NCI-H2081 treated with DMSO at 0.1 percent for 48 hours (cell line): ENCODE results near the gene ZNF134.

ENCODE experiments used
- DNase-seq: peaks from one replicate; lab custom pipeline; 2025; lab: John Stamatoyannopoulos, UW

Gene ZNF134

DNA sequence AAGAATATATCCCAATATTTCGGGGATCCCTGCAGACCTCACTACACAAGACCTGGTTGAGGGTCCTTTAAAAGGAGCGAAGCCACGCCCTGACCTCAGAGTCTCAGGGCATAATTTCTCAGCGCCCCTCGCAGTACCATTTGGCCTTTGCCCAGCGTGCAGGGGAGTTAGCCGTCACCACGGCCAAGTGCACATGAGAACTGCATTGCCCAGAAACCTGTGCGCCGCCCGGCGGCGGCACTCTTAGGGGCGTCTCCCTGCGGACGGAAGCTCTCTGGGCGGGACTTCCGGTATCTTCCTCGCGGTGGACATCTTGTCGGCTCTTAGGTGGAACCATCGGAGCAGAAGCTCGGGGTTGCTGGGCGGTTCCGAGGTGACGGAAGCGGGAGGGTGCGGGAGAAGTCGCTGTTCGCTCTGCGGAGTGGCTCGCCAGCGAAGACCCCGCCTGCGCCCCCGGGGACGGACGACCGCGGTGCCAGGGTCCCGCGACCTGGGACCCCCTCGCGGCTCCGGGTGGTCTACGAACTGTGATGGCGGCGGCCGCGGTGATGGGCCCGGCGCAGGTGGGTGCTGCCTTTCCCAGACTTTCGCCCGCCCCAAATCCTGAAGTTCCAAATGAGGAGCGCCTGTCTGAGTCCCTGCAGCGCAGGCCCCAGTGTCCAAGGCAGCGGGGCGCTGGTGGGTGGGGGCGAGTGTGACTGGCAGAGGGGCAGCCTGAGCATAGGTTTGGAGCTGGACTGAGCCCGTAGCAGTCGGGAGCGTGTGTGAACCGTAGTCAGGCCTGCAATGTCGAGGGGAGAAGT is at the start of gene ZNF134:
Gene ZNF134, plus strand, starts transcription at position 302 of the 803 bp plus-strand sequence. CDS start 5,227 bp downstream, outside the sequence.
- DNase-seq: peak; percentile 63

DNA sequence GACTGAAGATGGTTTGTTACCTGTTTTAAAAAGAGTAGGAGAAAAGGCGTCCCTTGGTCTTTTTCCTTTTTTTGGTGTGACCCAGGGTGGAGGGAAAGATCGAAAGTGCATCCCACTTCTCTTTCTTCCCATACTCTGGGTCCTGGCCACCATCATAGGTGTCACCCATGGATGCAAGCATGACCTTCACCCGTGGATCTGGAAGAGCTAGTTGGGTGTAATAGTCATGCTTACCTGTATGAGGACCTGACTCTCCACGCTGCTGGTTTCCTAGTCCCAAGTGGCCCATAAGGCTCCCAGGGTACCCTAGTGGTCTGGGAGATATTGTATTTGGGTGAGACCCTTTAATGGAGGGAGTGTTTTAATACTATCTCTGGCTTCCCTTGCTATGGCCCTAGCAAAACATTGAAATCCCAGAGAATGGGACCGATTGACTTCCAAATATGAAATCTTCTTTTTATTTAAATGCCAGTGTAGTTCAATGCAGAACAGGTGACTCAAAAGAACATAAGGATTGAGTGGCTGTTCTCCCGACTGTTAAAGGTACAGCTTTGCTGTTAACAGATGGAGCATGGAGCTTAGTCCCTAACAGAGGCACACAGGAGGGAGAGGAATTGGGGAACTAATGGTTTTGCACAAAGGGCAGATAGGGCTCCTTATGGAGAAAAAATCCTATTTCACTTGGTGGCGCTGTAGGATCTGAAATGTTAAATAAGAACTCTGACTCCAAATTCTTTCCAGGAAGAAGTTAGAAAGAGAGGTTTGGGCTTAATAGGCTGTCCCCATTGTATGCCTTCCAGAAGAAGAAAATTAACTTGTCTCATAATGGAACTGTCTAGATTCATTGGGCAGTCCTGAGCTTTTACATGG is 47.4 kb upstream of the ZNF134 start:
- DNase-seq: no peak

DNA sequence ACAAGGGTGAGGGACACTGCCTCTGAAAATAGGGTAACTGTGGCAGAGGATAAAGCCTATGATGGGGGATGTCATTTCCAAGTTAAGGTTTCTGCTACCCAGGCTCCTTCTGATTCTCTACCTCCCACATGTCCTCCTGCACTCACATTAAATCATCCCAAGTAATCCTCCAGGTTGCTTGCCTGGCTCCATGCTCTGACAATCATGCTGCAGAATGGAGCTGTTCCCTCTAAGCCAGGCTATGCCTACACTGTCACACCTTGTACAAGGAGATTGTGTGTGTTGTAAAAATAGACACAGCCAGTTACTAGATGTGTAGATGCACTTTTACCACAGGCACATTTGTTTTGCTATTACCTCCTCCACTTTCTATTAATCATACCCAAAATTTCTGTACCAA is 43.3 kb upstream of the ZNF134 start:
- DNase-seq: no peak

DNA sequence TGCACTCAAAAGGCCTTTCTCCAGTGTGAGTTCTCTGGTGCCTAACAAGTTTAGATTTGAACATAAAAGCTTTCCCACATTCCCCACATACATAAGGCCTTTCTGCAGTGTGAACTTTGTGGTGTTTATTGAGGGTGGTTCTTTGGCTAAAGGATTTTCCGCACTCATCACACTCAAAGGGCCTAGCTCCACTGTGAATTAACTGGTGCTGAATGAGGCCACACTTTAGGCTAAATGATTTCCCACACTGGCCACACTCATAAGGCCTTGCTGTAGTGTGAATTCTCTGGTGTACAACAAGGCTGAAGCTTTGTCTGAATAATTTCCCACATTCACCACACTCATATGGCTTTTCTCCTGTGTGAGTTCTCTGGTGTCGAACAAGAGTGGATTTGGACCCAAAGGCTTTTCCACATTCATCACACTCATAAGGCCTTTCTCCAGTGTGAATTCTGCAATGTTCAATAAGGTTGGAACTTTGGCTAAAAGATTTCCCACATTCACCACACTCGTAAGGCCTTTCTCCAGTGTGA is 41.6 kb upstream of the ZNF134 start:
- no peak for DNase-seq

- no peak for DNase-seq
These were observed 37.4 kb upstream of the ZNF134 start for GRCh38 chr19:57576661-57577060.

GRCh38 chr19:57578487-57579205 is 35.4 kb upstream of the ZNF134 start, which contains the start of gene ZNF416:
TSS of gene ZNF416 (minus strand) at chr19:57578911. CDS start at chr19:57578704, 207 bp downstream.
- DNase-seq: peak; percentile 93

DNA sequence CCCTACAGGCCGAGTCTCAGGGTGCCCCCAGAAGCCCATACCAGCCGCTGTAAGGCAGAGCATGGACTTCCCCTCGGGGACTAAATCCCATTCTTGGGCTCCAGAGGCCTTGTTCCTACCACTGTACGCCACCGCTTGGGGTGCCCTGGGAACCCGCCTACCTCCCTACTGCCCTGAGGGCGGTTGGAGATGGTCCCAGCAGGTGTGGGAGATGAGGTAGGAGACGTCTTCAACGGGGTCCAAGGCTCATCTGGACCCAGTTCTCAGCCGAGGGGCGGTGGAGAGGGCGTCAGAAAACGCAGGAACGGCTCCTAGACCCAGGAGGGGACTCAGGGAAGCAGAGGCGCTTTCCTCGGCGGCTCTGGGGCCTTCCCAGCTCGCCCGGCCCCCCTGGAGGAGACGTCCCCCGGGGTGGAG is 30.9 kb upstream of the ZNF134 start:
- DNase-seq: no peak

GRCh38 chr19:57583521-57584416 is 30.3 kb upstream of the ZNF134 start, which contains the start of gene ZIK1:
TSS of gene ZIK1 (plus strand) at chr19:57584145. CDS start at chr19:57584357, 212 bp downstream.
- no peak for DNase-seq

DNA sequence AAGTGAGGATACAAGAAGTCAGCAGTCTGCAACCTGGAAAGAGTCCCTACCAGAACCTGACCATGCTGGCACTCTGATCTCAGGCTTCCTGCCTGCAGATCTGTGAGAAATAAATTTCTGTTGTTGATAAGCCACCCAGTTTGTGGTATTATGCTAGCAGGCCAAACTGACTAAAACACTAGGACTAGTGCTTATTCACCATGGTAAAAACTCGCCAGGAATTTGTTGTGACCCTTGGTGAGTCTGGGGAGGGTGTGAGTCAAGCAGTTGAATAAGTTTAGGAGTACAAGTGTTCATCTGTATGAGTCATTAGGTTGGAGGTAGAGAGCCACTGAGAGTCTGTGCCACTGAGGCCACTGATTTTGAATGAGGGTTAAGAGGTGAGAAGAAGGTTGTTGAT is 26.5 kb upstream of the ZNF134 start:
- DNase-seq: no peak

DNA sequence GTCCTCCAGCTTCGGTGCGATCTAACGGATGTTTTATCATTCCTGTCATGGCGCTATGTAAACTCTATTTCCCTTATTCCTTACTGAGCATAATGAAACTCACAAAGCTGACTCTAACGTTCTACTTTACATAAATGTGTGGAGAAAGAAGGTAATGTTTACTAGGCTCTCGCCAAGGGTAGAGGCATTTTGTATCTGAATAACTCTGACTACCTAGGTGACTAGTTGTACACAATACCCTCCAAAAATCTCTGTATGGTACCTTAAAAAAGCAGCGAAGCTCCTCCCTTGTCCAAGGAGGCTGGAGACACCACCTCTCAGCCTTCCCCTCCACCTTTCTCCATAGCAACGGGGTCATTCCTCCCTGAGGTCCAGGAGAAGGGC is 14.7 kb upstream of the ZNF134 start:
- DNase-seq: no peak

DNA sequence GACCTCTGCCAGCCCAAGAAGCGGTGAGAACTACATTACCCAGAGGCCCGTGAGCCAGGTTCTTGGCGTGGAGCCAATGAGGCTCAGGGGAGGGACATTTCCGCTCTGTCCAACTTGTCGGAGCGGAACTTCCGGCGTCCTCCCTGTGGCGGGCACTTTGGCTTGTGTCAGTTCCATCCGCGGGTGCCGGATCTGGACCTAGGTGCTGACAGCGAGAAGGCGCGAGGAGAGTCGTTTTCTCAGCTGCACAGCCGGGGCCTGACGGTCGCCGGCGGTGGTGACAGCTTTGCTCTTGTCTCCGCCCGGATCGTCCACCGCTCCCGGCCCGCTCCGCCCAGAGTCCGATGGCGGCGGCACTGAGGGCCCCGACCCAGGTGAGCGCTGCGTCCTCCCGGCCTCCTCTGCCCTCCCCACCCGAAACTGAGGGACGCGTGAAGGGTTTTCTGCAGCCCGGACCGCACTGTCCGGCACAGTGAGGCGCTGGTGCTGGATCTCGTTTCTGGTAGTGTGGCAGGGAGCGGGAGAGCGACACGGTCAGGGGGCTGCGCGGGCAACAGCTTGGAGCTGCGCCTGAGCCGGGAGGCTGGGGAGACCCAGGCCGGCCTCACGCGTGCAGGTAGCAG is 14.2 kb upstream of the ZNF134 start, which contains the start of gene ZNF530:
Gene ZNF530, plus strand, starts transcription at position 125 of the 623 bp plus-strand sequence. CDS start 4,461 bp downstream, outside the sequence.
- DNase-seq: peak; percentile 44

DNA sequence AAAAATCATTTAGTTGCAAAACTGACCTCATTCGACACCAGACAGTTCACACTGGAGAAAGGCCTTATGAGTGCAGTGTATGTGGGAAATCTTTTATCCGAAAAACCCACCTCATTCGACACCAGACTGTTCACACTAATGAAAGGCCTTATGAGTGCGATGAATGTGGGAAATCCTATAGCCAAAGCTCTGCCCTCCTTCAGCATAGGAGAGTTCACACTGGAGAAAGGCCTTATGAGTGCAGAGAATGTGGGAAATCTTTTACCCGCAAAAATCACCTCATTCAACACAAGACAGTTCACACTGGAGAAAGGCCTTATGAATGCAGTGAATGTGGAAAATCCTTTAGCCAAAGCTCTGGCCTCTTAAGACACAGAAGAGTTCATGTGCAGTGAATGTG is 7.1 kb upstream of the ZNF134 start:
- no peak for DNase-seq

- no peak for DNase-seq
These were observed 2.9 kb upstream of the ZNF134 start for GRCh38 chr19:57611113-57611512.

- no peak for DNase-seq
These were observed 1.3 kb downstream of the ZNF134 start for GRCh38 chr19:57615346-57615745.

DNA sequence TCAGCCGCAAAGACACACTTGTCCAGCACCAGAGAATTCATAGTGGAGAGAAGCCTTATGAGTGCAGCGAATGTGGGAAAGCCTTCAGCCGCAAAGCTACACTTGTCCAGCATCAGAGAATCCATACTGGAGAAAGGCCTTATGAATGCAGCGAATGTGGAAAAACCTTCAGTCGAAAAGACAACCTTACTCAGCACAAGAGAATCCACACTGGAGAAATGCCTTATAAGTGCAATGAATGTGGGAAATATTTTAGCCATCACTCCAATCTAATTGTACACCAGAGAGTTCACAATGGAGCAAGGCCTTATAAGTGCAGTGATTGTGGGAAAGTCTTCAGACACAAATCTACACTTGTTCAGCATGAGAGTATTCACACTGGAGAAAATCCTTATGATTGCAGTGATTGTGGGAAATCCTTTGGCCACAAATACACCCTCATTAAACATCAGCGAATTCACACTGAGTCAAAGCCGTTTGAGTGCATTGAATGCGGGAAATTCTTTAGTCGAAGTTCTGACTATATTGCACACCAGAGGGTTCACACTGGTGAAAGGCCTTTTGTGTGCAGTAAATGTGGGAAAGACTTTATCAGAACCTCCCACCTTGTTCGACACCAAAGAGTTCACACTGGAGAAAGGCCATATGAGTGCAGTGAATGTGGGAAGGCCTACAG is 6.8 kb downstream of the ZNF134 start:
- no peak for DNase-seq

- DNase-seq: no peak
These were observed 9.0 kb downstream of the ZNF134 start for GRCh38 chr19:57623091-57623490.

DNA sequence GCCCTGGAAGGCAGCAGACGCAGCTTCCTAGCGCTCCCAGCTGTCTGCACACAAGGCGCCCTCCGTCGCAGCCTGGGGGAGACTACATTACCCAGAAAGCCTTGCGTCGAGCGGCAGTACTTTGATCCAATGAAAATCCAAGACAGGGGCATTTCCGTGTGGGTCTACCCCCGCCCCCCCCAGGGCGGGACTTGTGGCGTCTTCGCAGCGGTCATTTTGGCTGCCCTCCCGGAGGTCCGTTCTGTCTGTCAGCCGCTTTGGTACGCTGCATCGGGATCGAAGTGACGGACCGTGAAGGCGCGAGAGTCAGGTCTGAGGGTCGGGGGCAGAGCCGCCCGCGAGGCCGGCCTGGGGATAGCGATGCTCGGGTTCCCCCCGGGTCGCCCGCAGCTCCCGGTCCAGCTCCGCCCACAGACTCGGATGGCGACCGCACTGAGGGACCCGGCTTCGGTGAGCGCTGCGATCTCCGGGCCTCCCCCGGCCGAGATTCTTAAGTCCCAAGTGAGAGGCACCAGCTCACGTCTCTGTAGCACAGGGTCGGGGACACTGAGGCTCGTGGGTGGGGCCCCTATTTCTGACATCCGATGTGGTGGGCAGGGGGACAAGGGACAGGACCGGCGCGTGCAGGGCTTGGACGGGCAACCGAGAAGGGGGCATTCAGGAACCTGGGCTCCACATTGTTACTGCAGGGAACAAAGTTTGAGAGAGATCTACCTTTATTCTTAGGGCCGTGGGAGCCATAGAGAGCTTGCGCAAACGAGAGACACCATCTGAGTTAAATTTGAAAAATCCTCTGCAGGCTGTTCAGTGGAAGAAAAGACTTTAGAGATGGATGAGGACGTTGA is 19.2 kb downstream of the ZNF134 start, which contains the start of gene ZNF211:
Gene ZNF211, plus strand, starts transcription at position 182 of the 845 bp plus-strand sequence. Its CDS starts 179 bp downstream, at position 361.
- peak; percentile 23 for DNase-seq

DNA sequence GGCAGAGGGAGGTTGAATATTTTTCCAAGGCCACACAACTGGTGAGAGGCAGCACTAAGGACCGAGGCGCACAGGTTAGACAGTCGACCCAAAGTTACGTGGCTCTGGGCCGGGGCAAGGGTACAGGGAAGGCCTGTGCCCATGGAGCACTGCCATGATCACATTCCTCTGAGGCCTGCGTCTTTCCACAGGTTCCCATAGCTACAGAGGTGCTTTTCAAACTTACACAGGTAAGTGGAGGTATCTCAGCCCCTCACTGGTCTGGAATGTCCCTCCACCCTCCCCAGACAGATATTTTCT is 19.7 kb downstream of the ZNF134 start:
- DNase-seq: no peak

DNA sequence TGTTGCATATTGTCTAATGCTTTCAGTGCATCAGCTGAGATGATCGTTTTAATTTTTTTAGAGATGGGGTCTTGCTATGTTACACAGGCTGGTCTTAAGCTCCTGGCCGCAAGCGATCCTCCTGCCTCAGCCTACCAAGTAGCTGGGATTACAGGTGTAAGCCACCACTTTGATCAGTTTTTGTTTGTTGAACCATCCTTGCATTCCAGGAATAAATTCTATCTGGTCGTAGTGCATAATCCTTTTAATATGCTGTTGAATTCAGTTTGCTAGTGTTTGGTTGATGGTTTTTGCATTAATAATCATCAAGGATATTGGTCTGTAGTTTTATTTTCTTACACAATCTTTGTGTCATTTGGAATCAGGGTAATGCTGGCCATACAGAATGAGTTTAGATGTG is 23.3 kb downstream of the ZNF134 start:
- no peak for DNase-seq
